C4-2B (cell line): ENCODE measurements around the gene NCK2.

Source experiments
- H3K27ac ChIP-seq: fragments of 450-650 bp; 2 replicates; pipeline ENCODE4 v1.5.1; 2017
- CTCF ChIP-seq: fragments of 450-650 bp; conservative IDR thresholded peaks from 2 replicates; pipeline ENCODE4 v1.5.1; 2017; ENCODE audit warnings: mild to moderate bottlenecking
- ZFX ChIP-seq: fragments of 450-650 bp; IDR thresholded peaks from 2 replicates; pipeline ENCODE4 v1.6.1; 2017

The NCK2 gene

DNA sequence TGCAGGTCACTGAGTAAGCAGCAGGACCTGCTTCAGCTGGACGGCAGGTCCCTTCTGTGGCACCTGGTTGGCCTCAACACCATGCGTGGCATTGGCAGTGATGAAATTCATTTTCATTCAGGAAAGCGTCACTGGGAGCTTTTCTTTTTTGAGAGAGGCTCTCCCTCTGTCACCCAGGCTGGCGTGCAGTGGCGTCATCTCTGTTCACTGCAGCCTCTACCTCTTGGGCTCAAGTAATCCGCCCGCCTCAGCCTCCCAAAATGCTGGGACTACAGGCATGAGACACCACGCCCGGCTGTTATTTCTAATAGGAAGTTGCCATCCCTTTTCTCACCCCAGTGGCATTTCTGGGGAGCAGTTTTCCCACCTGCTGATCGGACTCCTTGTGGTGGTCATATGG is 39.3 kb downstream of the NCK2 start:
- no peak overlapping the region for H3K27ac ChIP-seq
- TF ChIP-seq ZFX (no peak), CTCF (no peak)

GRCh38 chr2:105784589-105784988 is 39.9 kb downstream of the NCK2 start:
- no peak overlapping the region for H3K27ac ChIP-seq
- TF ChIP-seq ZFX = no peak
- TF ChIP-seq CTCF = no peak

DNA sequence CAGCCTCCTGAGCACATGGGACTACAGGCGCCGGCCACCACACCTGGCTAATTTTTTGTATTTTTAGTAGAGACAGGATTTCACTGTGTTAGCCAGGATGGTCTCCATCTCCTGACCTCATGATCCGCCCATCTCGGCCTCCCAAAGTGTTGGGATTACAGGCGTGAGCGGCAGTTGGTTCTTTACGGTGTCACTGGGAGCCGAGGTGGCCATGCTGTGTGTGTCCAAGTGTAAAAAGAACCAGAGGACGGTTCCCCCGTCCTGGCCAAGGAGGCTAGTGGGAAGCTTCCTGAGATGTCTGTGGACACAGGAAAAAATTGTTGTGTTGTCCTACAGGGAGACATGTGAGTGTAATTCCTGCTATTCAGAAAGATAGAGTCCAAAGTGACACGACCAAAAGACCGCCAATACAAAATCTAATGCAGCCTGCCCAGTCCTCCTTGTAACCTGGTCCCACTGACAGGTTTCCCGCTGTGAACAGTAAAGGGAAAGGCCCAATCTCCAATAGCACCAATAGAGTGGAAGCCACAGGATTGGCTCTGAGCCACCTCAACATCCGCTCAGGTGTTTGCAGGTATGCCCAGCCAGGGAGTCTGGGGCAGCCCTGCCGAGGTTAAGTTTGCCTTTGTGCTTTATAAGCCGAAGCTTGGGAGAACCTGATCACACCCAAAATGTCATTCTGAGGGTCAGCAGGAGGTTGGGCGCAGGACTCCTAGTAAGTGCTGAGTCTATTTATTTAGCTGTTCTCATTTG is 40.6 kb downstream of the NCK2 start:
- TF ChIP-seq ZFX (no peak), CTCF (no peak)
- no peak overlapping the region for H3K27ac ChIP-seq

- H3K27ac ChIP-seq = no peak overlapping the region
- TF ChIP-seq CTCF (no peak), ZFX (no peak)
Observed at GRCh38 chr2:105786231-105787230, 41.8 kb downstream of the NCK2 start.

DNA sequence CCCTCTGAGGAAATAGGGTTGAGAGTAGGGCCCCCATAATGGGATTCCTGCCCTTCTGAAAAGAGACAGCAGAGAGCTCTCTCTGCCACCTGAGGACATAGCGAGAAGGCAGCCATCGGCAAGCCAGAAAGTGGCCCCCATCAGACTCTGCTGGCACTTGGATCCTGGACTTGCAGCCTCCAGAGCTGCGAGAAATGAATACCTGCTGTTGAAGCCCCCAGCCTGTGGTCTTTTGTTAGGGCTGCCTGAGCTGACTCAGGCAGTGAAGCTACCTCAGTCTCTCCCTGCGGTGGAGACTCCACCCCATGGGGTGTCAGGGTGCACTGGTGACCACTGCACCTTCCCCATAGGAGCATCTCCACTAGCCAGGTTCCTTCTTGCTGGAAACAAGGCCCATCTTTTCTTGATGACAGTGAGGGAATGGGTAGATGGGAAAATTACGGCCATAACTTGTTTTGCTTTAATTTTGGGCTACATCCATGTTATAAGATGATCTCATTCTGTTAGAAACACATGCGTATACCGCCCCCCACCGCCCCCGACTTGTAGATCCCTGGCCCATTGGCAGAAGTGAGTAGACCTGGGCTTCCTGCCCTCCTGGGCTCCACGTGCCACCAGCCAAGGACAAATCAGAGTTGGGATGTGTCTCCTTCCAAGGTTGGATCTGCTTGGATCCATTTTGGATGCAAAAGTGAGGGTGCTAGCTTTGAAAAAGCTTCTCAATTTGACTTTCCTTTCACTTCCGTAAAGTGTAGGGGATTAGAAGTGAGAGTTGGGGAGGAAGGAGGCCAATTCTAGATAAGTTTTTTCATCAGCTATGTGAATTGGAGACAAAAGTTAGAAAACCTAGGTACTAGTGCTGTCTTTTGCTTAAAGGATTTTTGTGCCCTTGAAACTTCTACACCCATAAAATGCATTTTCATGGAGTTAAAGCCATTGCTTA is 42.9 kb downstream of the NCK2 start:
- TF ChIP-seq CTCF = peak; percentile 43
- no peak for TF ChIP-seq ZFX
- H3K27ac ChIP-seq = no peak overlapping the region

- TF ChIP-seq ZFX (no peak), CTCF (no peak)
- H3K27ac ChIP-seq = no peak overlapping the region
Observed at GRCh38 chr2:105788670-105789290, 44.1 kb downstream of the NCK2 start.
